GM20431 (cell line): Measurements from ENCODE around the gene RAB10.
"Not testable (repeated sequence)": the region's sequence is repeated elsewhere in the genome, so short reads cannot be mapped to it uniquely, and the experiment has no call there.

Source experiments
- in situ Hi-C: fragments of 300-500 bp; cut with MseI, MboI; formaldehyde crosslinking; loops from one replicate; pipeline ENCODE4 v1.15.0; 2020; ENCODE audit warnings: low sequenced_read_pairs; ENCODE audit not compliant: unreplicated experiment

RAB10 gene

DNA sequence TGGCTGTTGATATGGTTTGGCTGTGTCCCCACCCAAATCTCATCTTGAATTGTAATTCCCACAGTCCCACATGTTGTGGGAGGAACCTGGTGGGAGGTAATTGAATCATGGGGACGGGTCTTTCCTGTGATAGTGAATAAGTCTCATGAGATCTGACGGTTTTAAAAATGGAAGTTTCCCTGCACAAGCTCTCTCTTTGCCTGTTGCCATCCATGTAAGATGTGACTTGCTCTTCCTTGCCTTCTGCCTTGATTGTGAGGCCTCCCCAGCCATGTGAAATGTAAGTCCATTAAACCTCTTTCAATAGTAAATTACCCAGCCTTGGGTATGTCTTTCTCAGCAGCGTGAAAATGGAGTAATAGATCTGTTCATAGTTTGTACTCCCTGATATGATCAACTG is 47.0 kb downstream of the RAB10 start:
- in situ Hi-C loops, result not testable (repeated sequence)

DNA sequence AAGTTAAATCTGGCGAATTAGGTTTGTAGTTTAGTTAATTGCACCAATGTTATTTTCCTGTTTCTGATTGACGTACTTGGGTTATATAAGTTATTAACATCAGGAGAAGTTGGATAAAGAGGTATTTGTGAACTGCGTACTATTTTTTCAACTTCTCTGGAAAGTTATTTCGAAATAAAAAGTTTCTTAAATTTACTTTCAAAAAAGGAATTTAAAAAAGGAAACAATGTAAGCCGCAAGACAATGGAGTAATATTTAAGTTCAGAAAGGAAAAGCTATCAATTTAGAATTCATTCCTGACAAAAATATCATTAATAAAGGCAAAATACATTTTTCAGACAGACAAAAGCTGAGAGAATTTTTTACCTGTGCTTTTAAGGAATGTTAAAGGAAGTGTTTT is 47.7 kb downstream of the RAB10 start:
- in situ Hi-C loops, result no loop called here

DNA sequence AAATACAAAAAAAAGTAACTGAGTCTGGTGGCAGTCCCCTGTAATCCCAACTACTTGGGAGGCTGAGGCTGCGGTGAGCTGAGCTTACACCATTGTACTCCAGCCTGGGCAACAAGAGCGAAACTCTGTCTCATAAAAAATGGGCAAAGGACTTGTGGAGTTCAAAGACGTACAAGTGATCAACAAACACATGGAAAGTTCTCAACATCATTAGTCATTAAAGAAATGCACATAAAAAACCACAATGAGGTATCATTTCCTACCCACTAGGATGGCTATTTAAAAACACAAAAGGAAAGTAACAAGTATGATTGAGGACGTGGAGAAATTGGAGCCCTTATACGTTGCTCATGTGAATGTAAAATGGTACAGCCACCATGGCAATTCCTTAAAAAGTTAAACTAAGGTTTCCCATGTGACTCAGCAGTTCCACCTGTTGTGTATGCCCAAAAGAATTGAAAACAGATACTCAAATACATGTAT is 52.3 kb downstream of the RAB10 start:
- in situ Hi-C loops, result no loop called here

DNA sequence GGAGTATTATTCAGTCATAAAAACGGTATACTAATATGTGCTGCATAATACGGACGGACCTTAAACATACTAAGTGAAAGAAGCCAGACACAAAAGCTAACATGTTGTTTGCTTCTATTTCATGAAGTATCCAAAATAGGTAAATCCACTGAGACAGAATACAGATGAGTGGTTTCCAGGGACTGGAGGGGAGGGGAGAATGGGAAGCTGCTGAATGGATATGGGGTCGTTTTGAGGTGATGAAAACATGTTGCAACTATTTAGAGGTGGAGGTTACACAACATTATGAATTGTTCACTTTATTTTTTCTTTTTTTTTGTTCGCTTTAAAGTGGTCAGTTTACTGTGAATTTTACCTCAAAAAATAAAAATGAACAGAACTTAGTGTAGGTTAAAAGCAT is 52.9 kb downstream of the RAB10 start:
- in situ Hi-C loops, result no loop called here

DNA sequence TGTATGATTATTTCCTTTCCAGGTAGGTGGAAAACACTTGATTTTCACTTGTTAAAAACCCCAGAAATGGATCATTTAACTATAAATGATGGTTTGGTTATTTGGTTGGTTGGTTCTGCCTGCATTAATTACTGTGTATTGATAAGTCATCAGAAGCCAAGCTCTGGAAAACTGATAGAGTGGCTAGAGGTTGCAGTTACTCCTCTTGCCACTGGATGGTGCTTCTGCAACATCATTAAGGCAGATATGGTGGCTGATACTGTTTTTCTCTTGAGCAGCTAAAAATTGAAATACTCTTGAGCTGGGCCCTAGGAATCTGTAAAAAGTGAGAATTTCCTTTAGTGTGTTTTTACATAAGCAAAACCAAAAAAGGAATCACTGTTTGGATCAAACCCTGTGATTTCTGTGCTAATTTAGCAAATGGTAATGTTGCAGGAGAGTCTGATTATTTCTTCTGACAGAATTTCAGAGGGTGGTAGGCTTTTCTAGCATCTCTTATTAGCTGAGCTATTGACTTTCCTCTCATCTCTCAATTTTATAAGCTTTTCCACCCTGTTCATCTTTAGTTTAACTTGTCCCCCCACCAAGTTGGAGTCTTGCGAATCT is 54.3 kb downstream of the RAB10 start:
- in situ Hi-C loops, result no loop called here

DNA sequence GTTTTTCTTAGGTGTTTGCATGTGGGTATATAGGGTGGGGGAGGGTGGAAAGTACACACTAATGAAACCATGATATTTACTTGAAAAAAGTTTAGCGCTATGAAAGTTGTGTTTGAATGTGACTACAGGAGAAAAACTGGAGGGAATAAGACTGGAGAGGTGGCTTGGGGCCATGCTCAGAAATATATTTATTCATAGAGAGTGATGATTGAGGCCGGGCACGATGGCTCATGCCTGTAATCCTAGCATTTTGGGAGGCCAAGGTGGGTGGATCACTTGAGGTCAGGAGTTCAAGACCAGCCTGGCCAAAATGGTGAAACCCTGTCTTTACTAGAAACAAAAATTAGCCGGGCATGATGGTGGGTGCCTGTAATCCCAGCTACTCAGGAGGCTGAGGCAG is 55.0 kb downstream of the RAB10 start:
- in situ Hi-C loops, result not testable (repeated sequence)

DNA sequence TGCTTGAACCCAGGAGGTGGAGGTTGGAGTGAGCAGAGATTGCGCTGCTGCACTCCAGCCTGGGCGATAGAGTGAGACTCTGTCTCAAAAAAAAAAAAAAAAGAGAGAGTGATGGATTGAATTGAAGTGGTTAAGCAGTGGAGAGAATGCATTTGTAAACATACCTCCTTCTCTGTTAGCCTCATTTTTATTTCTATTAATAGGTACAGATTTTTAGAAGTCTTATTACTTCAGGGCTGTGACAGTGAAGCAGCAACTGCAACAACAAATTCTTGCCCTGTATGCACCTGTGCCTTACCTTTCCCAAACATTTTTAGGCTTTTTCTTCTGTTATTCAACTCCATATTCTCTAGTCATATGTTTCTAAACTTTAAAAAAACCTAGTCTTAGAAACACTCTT is 55.5 kb downstream of the RAB10 start:
- in situ Hi-C loops, result no loop called here

DNA sequence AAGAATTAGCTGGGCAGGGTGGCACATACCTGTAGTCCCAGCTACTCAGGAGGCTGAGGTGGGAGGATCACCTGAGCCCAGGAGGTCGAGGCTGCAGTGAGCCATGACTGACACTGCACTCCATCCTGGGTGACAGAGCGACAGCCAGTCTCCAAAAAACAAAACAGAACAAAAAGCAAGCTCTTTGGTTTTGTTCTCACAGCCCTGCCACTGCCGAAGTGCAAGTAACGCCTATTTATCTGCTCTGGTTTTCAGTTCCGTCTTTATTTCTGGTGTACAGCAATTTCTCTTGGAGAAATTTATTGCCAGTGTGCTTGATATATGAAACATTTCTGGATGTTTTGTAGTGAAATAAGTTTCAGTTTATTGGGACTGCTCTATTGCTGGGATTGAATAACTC is 61.9 kb downstream of the RAB10 start:
- in situ Hi-C loops, result no loop called here

DNA sequence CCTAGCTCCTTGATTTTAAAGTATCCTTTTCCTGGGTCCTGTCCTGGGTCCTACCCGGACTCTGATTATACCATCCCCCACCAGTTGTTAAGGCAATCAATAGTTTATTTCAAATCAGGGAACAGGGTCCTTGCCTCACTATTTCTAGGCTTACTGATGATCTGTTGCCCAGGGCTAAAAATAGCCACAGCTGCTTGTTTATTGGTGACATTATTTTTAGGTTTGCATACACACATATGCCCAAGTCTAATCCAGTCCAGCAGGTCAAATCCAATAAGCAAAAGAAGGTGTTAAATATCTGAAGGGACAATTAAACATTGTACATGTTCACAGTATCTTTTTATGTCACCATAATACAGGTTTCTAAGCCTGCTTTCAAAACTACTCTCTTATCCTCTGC is 66.0 kb downstream of the RAB10 start:
- in situ Hi-C loops, result no loop called here

DNA sequence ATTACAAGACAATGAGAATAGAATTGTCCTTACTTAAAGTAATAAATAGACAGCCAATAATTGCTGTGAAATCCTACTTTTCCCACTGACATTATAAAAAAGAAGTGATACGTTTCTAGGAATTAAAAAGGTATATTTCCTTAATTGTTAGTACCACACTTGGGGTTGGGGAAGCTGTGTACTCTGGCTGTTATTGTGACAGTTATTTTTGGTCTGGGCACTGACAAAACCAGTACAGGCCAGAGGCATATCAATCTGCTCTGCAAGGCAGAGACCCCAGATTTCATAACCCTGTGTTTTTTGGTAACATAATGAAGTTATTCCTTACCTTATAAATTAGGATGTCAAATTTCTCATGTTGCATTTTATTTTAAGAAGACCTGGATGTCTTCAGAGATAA is 66.5 kb downstream of the RAB10 start:
- in situ Hi-C loops, result no loop called here

DNA sequence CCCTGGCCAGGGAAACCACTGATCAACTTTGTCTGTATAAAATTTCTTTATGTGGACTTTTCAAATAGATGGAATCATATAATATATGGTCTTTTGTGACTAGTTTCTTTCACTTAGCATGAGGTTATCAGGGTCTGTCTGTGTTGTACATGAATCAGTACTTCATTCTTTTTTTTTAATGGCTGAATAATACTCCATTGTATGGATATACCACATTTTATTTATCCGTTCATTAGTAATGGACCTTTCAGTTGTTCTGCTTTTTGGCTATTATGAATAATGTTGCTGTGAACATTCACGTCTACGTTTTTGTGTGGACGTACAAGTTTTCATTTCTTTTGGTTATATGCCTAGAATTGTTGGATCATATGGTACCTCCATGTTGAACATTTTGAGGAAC is 69.9 kb downstream of the RAB10 start:
- in situ Hi-C loops, result no loop called here

DNA sequence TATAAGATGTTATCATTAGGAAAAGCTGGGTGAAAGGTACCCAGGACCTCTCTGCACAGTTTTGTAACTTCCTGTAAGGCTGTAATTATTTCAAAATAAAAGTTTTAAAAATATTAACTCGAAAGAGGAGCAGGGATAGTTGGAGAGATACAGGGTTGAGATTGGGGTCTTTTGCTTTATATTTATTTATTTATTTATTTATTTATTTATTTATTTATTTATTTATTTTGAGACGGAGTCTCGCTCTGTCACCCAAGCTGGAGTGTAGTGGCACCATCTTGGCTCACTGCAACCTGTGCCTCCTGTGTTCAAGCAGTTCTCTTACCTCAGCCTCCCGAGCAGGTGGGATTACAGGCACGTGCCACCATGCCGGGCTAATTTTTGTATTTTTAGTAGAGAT is 74.8 kb downstream of the RAB10 start:
- in situ Hi-C loops, result not testable (repeated sequence)

DNA sequence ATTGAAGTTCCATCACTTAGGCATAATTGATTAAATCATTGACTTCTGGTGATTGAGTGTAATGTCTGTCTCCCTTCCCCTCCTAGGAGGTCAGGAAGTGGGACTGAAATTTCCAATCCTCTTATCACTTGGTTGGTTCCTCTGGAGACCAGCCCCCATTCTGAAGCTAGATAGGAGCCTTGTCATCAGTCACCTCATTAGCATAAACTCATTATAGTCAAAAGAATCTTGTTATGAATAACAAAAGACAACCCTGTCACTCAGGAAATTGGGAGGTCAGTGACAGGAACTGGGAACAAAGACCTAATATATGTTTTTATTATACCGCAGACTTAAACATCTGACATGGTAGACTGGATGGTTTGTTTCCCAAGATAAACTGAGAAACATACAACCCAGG is 78.3 kb downstream of the RAB10 start:
- in situ Hi-C loops, result no loop called here

DNA sequence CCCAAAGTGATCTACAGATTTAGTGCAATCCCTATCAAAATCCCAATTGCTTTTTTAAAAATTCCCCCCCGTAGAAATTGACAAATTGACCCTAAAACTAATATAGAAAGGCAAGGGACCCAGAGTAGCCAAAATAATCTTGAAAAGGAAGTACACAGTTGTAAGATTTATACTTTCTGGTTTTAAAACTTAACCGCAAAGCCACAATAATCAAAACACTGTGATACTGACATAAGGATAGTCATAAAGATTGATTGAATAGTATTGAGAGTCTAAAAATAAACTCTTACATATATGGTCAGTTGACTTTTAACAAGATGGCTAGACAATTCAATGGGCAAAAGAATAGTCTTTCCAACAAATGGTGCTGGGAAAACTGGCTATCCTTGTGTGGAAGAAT is 80.3 kb downstream of the RAB10 start:
- in situ Hi-C loops, result no loop called here

DNA sequence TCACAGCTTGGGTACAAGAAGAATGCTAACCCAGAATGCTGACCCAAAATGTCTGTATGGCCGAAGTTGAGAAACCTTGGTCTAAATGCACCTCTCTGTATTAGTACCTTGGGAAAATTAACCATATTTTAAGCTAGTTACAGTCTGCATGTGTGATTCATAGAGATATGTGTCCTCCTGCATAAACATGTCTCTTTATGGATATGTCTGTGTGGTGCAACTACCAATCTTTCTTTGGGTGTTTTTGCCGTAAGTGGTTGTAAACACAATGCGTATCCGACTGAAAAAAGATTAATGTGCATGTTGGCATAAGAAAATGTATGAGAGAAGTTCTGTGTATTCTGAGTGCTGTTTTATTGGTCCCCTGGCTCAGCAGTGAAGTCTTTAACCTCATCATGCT is 84.8 kb downstream of the RAB10 start:
- in situ Hi-C loops, result no loop called here

DNA sequence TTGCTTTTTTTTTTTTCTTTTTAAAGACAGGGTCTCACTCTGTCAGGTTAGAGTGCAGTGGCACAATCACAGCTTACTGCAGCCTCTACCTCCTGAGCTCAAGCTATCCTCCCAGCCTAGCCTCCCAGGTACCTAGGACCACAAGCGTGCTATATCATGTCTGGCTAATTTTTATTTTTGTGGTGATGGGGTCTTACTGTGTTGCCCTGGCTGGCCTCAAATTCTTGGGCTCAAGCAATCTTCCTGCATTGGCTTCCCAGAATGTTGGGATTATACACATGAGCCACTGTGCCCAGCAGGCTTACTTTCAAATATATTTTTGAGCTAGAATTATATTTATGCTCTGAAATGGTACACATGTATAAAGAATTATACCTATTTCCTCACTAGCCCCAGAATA is 85.6 kb downstream of the RAB10 start:
- in situ Hi-C loops, result no loop called here

DNA sequence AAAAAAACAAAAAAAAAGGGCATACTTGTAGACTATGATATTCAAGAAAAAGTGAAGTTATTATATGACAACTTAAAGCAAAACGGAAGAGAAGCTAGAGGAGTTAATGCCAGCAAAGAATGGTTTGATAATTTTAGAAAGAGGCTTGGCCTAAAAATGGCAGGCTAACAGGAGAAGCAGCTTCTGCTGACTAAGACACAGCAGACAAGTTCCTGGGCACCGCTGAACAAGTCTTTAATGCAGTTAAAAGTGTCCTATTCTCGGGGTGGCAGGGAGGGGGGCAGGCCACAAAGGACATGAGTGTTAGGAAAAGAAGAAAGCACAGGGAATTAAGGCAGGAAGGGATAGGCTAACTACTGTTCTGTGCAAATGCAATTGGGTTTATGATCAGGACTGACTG is 88.7 kb downstream of the RAB10 start:
- in situ Hi-C loops, result no loop called here

DNA sequence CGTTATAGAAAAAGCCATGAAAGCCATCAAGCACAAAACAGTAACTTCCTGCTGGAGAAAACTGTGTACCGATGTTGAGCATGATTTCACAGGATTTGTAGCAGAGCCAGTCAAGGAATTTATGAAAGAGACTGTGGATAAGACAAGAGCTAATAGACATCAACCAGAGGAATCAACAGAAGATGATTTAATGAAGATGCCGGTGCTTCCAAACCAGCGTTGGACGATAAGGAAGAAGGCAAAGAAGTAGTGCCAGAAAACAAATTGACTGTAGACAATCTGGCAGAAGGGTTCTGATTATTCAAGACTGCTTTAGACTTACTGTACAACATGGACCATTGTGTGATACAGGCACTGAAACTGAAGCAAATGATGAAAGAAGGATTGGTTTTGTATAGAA is 89.5 kb downstream of the RAB10 start:
- in situ Hi-C loops, result no loop called here

DNA sequence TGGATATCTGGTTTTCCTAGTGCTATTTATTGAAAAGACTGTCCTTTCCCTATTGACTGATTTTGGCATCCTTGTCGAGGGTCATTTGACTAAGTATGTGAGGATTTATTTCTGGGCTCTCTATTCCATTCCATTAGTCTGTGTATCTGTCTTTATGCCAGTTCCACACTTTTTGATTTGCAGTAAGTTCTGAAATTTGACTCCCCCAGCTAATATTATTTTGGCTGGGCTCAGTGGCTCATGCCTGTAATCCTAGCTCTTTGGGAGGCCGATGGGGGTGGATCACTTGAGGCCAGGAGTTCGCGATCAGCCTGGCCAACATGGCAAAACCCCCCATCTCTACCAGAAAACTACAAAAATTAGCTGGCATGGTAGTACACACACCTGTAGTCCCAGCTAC is 92.2 kb downstream of the RAB10 start:
- in situ Hi-C loops, result no loop called here

DNA sequence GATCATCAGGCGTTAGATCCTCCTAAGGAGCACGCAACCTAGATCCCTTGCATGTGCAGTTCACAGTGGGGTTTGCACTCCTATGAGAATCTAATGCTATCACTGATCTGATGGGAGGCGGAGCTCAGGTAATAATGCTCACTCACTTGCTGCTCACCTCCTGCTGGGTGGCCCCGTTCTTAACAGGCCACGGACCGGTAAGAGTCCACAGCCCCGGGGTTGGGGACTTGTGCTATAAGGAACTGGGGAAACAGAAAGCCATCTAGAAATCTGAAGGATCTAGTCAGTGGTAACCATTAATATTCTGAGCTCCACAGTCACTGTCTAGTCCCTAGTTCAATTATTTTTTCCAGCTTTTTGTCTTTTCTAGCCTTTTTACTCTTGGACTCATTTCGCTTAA is 94.3 kb downstream of the RAB10 start:
- in situ Hi-C loops, result no loop called here

DNA sequence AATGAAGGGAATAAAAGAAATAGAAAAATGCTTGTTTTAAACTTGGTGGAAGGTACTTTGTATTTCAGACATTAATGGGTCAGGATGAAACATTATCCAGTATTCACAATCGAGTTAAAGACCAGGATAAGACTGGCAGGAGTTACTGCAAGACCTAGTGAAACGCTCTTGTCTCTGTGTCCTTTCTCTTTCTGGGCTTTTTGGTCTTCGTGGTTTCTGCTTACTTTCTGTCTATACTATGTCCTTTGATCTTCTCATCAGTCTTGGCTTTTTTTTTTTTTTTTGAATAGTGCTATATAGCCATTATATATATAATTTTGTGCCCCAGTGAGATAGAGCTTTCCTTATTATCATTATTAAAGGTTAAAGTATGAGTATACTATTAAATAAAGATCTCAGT is 96.9 kb downstream of the RAB10 start:
- in situ Hi-C loops, result no loop called here

DNA sequence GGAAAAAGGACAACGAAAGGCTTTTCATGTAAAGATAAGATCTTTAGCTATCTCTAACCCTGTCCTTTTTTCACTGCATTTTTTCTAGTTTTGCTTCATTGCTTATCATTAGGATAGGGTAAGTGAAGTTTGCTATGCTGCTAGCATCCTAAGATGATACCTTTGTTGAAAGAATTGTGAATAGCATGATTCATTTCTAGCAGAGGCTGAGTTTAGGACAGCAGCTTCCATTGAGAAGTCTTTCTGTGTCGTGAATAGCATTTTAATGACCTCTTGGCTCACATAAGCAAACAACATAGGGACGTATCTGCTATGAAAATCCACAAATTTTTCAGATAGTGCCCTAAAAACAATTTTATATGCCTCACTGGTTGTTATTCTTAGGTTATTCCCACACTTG is 102.6 kb downstream of the RAB10 start:
- in situ Hi-C loops, result no loop called here
